B cell (primary cell): ENCODE results near the gene F8. TPM values are rescaled to one million over a fixed set of nuclear protein-coding genes. Genes with fewer than 3 reads are reported as not detected.

Experiments
- ATAC-seq: fragments of 200-7000 bp; cut with Tn5 transposase; one replicate; pipeline ENCODE4 v1.10.0; 2021; ENCODE audit warnings: low read depth, mild to moderate bottlenecking, moderate number of reproducible peaks, moderate library complexity
- CTCF ChIA-PET: fragments of 350-600 bp; sonication (Branson Sonifier 250); formaldehyde crosslinking; loops from one replicate; lab custom pipeline; 2021; ENCODE audit warnings: antibody characterized with exemption, inconsistent platforms; lab: Charles Lee
- POLR2A ChIA-PET: fragments of 350-600 bp; sonication (Branson Sonifier 250); formaldehyde crosslinking; loops from one replicate; lab custom pipeline; 2021; ENCODE audit warnings: antibody characterized with exemption; lab: Charles Lee
- DNase-seq: peaks from one replicate; pipeline ENCODE4 v3.0.0; 2013
- H2AFZ ChIP-seq: 2 replicates; pipeline ENCODE4 v1.6.1; 2012; ENCODE audit warnings: mild to moderate bottlenecking, low read depth, low read length; ENCODE audit not compliant: insufficient read depth, poor library complexity, severe bottlenecking
- H3K27ac ChIP-seq, 2 donors: 1 replicate in 1 of 2; 2 replicates in 1 of 2; pipeline ENCODE4 v1.5.1; 2012 to 2013; ENCODE audit warnings: low read length in 2 of 2, mild to moderate bottlenecking in 2 of 2, moderate library complexity in 1 of 2
- H3K27me3 ChIP-seq, 4 experiments: fragments of 200-600 bp in 1 of 4; sonication (generic) in 1 of 4; replicated peaks in 1 of 4; 1 replicate in 2 of 4; 2 replicates in 2 of 4; pipeline versions ENCODE4 v1.6.1 to v1.7.0; 2013 to 2016; ENCODE audit warnings: low read length in 3 of 4, mild to moderate bottlenecking in 2 of 4, mixed read lengths in 1 of 4, moderate library complexity in 1 of 4; ENCODE audit not compliant: insufficient read depth in 4 of 4, control insufficient read depth in 3 of 4; ENCODE audit errors: control extremely low read depth in 1 of 4
- H3K36me3 ChIP-seq, 2 experiments: replicated peaks in 1 of 2; 1 replicate in 1 of 2; 2 replicates in 1 of 2; pipeline versions ENCODE4 v1.6.1 to v1.7.1; 2013; ENCODE audit warnings: low read length in 1 of 2; ENCODE audit not compliant: insufficient read depth in 2 of 2, control insufficient read depth in 1 of 2; ENCODE audit errors: control extremely low read depth in 1 of 2, extremely low read depth in 1 of 2
- H3K4me1 ChIP-seq, 2 donors: fragments of 200-600 bp in 1 of 2; sonication (generic) in 1 of 2; 1 replicate in 1 of 2; 2 replicates in 1 of 2; pipeline versions ENCODE4 v1.5.1 to v1.6.1; 2013 to 2017; ENCODE audit warnings: low read length in 2 of 2; ENCODE audit not compliant: control insufficient read depth in 2 of 2, insufficient read depth in 2 of 2
- H3K4me2 ChIP-seq: replicated peaks from 2 replicates; pipeline ENCODE3; 2012; ENCODE audit warnings: mild to moderate bottlenecking, low read depth, low read length; ENCODE audit not compliant: poor library complexity, severe bottlenecking
- H3K4me3 ChIP-seq, 5 experiments: fragments of 200-600 bp in 1 of 5; sonication (generic) in 1 of 5; 1 replicate in 3 of 5; 2 replicates in 2 of 5; pipeline versions ENCODE4 v1.5.1 to v1.7.0; 2011 to 2016; ENCODE audit warnings: low read length in 4 of 5, mild to moderate bottlenecking in 4 of 5, low read depth in 2 of 5, control low read depth in 1 of 5, moderate library complexity in 1 of 5; ENCODE audit not compliant: insufficient read depth in 1 of 5; ENCODE audit errors: control extremely low read depth in 1 of 5, extremely low read depth in 1 of 5
- H3K79me2 ChIP-seq: fragments of 200-600 bp; sonication (generic); one replicate; pipeline ENCODE4 v1.6.0; 2016; ENCODE audit warnings: low read length; ENCODE audit not compliant: control insufficient read depth, insufficient read depth
- H3K9ac ChIP-seq: fragments of 200-600 bp; sonication (generic); 2 replicates; pipeline ENCODE4 v1.6.1; 2017; ENCODE audit warnings: mild to moderate bottlenecking, low read length, moderate library complexity
- H3K9me3 ChIP-seq, 3 donors: one replicate each; pipeline versions ENCODE4 v1.6.1 to v1.7.1; 2013; ENCODE audit warnings: low read length in 2 of 3; ENCODE audit not compliant: control insufficient read depth in 2 of 3, insufficient read depth in 1 of 3; ENCODE audit errors: control extremely low read depth in 1 of 3
- H4K20me1 ChIP-seq: 2 replicates; pipeline ENCODE4 v1.6.0; 2012; ENCODE audit warnings: mild to moderate bottlenecking, low read length; ENCODE audit not compliant: insufficient read depth, control insufficient read depth, poor library complexity, severe bottlenecking
- H3K27ac Mint-ChIP-seq: one replicate; pipeline ENCODE4 v1.8.0; 2021; ENCODE audit warnings: mixed read lengths
- H3K27me3 Mint-ChIP-seq: one replicate; pipeline ENCODE4 v1.8.0; 2021; ENCODE audit warnings: mixed read lengths
- H3K4me1 Mint-ChIP-seq: one replicate; pipeline ENCODE4 v1.8.0; 2021; ENCODE audit warnings: mixed read lengths
- H3K4me3 Mint-ChIP-seq: one replicate; pipeline ENCODE4 v1.8.0; 2021; ENCODE audit warnings: mixed read lengths
- H3K9me3 Mint-ChIP-seq: one replicate; pipeline ENCODE4 v1.8.0; 2022; ENCODE audit warnings: mixed read lengths; ENCODE audit not compliant: insufficient read depth
- CTCF ChIP-seq: fragments of 200-600 bp; IDR thresholded peaks from one replicate; pipeline ENCODE4 v1.8.0; 2022; ENCODE audit warnings: antibody characterized with exemption, mild to moderate bottlenecking
- EZH2 ChIP-seq: IDR thresholded peaks from 2 replicates; pipeline ENCODE4 v1.6.1; 2012; ENCODE audit warnings: borderline replicate concordance, low read depth, mild to moderate bottlenecking, moderate library complexity, low read length; ENCODE audit not compliant: insufficient read depth, poor library complexity, severe bottlenecking
- WGBS: methylation state at CpG from one replicate; pipeline ENCODE4 v1.1.5; 2013; ENCODE audit warnings: missing lambda C conversion rate; ENCODE audit not compliant: insufficient coverage; 5-methylcytosine and 5-hydroxymethylcytosine counted together
- intact Hi-C: fragments of 100-400 bp; cut with micrococcal nuclease; formaldehyde crosslinking; loops from one replicate; pipeline ENCODE4 v1.10.0; 2022
- polyA plus RNA-seq: library from polyadenylated mRNA; depleted of rRNA; stranded (reverse); fragments of >200 nt; gene quantifications from 2 replicates; pipeline ENCODE4 v1.2.3, GENCODE V29; 2012
- total RNA-seq, 2 donors: library from RNA; stranded (reverse); fragments of 120-200 nt in 1 of 2; gene quantifications; 1 replicate in 1 of 2; 2 replicates in 1 of 2; pipeline versions ENCODE4 v1.2.3 to v1.2.4, GENCODE V29; 2013 to 2022

Gene F8
- total and polyA plus RNA-seq, 2 donors (not counting 1 experiment from before 2014, with no cell fraction given) = 0.86 to 1.4 TPM

GRCh38 chrX:154988719-154989118 lies 33.8 kb downstream of the F8 start:
- Mint-ChIP-seq H3K4me1 (no peaks in the 10 kb centered on the region), H3K27me3 (no peaks in the 10 kb centered on the region), H3K9me3 (no peaks in the 10 kb centered on the region), H3K4me3 (no peak overlapping the region), H3K27ac (no peak overlapping the region)
- no peaks in the 10 kb centered on the region for H3K9me3 ChIP-seq
- H3K79me2 ChIP-seq = no peaks in the 10 kb centered on the region
- H3K4me2 ChIP-seq = no peak overlapping the region
- H3K4me1 ChIP-seq = no peaks in the 10 kb centered on the region
- H2AFZ ChIP-seq = no peak overlapping the region
- no peak overlapping the region for H3K27ac ChIP-seq
- no peak overlapping the region for H3K9ac ChIP-seq
- intact Hi-C loops = no loop called here
- H4K20me1 ChIP-seq = no peaks in the 10 kb centered on the region
- H3K36me3 ChIP-seq = no peaks in the 10 kb centered on the region
- no peak overlapping the region for H3K4me3 ChIP-seq
- DNase-seq (no peak), ATAC-seq (no peak)
- CTCF ChIA-PET = interaction anchor here (2.5 kb wide), 1 partner anchor 68 kb away, joined by 5 read pairs; no protein-coding TSS in a partner anchor
- no peaks in the 10 kb centered on the region for H3K27me3 ChIP-seq
- POLR2A ChIA-PET = no interaction called here
- TF ChIP-seq EZH2 (no peak), CTCF (no peak)
- 100% methylated on average over 1 of the region's 3 CpGs for WGBS

GRCh38 chrX:154987940-154988339 lies 34.6 kb downstream of the F8 start:
- H3K27me3 ChIP-seq = no peaks in the 10 kb centered on the region
- no peaks in the 10 kb centered on the region for H4K20me1 ChIP-seq
- no peaks in the 10 kb centered on the region for H3K9me3 Mint-ChIP-seq
- no peak for DNase-seq
- no peak overlapping the region for H3K9ac ChIP-seq
- WGBS = no CpG with 5 or more reads among the region's 3 CpGs
- H3K4me3 ChIP-seq = no peak overlapping the region
- H3K4me2 ChIP-seq = no peak overlapping the region
- H3K9me3 ChIP-seq = no peaks in the 10 kb centered on the region
- no peak overlapping the region for H2AFZ ChIP-seq
- H3K36me3 ChIP-seq = no peaks in the 10 kb centered on the region
- no peak for TF ChIP-seq EZH2
- TF ChIP-seq CTCF = no peak
- no peaks in the 10 kb centered on the region for H3K27me3 Mint-ChIP-seq
- H3K79me2 ChIP-seq = no peaks in the 10 kb centered on the region
- no peaks in the 10 kb centered on the region for H3K4me1 ChIP-seq
- ATAC-seq = no peak
- ChIA-PET POLR2A (no interaction called here), CTCF (interaction anchor here (1.0 kb wide), 1 partner anchor 69 kb away, joined by 3 read pairs; no protein-coding TSS in a partner anchor)
- H3K27ac ChIP-seq = no peak overlapping the region
- no peak overlapping the region for H3K4me3 Mint-ChIP-seq
- no peaks in the 10 kb centered on the region for H3K4me1 Mint-ChIP-seq
- intact Hi-C loops = no loop called here
- H3K27ac Mint-ChIP-seq = no peak overlapping the region
